Effector memory CD8-positive, alpha-beta T cell (primary cell): ENCODE measurements around the gene OLFML3.

Experiments used
- ATAC-seq: fragments of 150-1000 bp; cut with Tn5 transposase; replicated peaks from 2 replicates; pipeline ENCODE4 v1.10.0; 2021; ENCODE audit warnings: mild to moderate bottlenecking, moderate library complexity
- DNase-seq, 3 experiments: peaks; one replicate each; pipeline ENCODE4 v3.0.0; 2021
- H3K27ac Mint-ChIP-seq, 2 donors: one replicate each; pipeline ENCODE4 v1.8.0; 2022; ENCODE audit warnings: mild to moderate bottlenecking in 2 of 2, mixed read lengths in 2 of 2, moderate library complexity in 2 of 2
- H3K27me3 Mint-ChIP-seq, 2 donors: one replicate each; pipeline ENCODE4 v1.8.0; 2022; ENCODE audit warnings: mixed read lengths in 2 of 2
- H3K36me3 Mint-ChIP-seq: one replicate; pipeline ENCODE4 v1.8.0; 2022; ENCODE audit warnings: mild to moderate bottlenecking, moderate library complexity, mixed read lengths; ENCODE audit not compliant: insufficient read depth
- H3K4me1 Mint-ChIP-seq, 2 donors: one replicate each; pipeline ENCODE4 v1.8.0; 2022; ENCODE audit warnings: low read depth in 2 of 2, mixed read lengths in 2 of 2
- H3K4me3 Mint-ChIP-seq, 2 donors: one replicate each; pipeline ENCODE4 v1.8.0; 2022; ENCODE audit warnings: mild to moderate bottlenecking in 2 of 2, mixed read lengths in 2 of 2, moderate library complexity in 2 of 2
- H3K9me3 Mint-ChIP-seq, 2 donors: one replicate each; pipeline ENCODE4 v1.8.0; 2022; ENCODE audit warnings: mixed read lengths in 2 of 2
- total RNA-seq, 9 experiments: gene quantifications; one replicate each; lab custom pipeline; 2026; lab: John Stamatoyannopoulos, UW

Gene OLFML3, protein sequence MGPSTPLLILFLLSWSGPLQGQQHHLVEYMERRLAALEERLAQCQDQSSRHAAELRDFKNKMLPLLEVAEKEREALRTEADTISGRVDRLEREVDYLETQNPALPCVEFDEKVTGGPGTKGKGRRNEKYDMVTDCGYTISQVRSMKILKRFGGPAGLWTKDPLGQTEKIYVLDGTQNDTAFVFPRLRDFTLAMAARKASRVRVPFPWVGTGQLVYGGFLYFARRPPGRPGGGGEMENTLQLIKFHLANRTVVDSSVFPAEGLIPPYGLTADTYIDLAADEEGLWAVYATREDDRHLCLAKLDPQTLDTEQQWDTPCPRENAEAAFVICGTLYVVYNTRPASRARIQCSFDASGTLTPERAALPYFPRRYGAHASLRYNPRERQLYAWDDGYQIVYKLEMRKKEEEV
- total RNA-seq, result 0.17 to 4.7 (median 0.36) reads per million in 9 experiments

DNA sequence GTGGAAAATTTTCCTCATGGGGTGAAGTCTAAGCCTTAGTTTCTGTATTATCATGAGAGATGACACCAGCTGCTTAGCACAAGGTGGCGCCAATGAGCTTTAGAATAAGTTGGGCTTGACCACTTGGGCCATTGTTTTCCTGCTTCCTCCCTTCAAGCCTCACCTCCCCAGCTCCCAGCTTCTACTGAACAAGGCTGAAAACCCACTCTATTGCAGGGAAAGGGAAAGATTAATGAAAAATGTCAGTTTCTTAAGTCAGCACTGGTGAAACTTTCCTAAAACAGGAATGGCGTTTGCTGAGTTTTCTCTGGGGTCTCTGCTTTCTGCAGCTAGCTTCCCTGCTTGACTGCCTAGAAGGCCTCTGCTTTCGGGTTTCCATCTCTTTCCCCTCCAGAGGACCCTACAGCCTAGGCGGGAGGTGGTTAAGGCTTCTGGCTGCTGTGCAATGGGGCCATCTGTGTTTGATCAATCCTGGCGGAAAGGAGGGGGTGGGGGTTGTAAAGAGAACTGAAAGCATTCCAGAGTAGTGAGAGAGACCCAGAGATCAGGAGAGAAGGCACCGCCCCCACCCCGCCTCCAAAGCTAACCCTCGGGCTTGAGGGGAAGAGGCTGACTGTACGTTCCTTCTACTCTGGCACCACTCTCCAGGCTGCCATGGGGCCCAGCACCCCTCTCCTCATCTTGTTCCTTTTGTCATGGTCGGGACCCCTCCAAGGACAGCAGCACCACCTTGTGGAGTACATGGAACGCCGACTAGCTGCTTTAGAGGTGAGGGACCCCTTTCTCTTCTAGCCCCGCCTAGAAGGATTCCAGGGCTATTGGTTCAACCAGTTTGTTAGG, at the start of gene OLFML3:
OLFML3 (plus strand) TSS at position 612 of the 840 bp plus-strand sequence; CDS start at position 655, 43 bp downstream.
- no peak within 1 kb of the TSS for H3K4me3 Mint-ChIP-seq
- ATAC-seq, result peak; percentile 33
- H3K9me3 Mint-ChIP-seq, result no peaks in the 10 kb centered on the region
- H3K27me3 Mint-ChIP-seq, result no peaks in the 10 kb centered on the region
- peak within 1 kb of the TSS; percentile 39 to 84 for H3K27ac Mint-ChIP-seq
- H3K36me3 Mint-ChIP-seq, result peaks cover 33% of the 10 kb centered on the region
- H3K4me1 Mint-ChIP-seq, result peaks cover 22 to 35% of the 10 kb centered on the region in 2 donors
- peak; percentile 30 to 40 (median 32) for DNase-seq

GRCh38 chr1:113929750-113930498, 49.4 kb upstream of the OLFML3 start:
- Mint-ChIP-seq H3K36me3 (peaks cover 64% of the 10 kb centered on the region), H3K27ac (peak overlapping the region; percentile 99 to 100), H3K4me3 (peak overlapping the region; percentile 92 to 93), H3K4me1 (peaks cover 43 to 56% of the 10 kb centered on the region in 2 donors), H3K9me3 (no peaks in the 10 kb centered on the region), H3K27me3 (no peaks in the 10 kb centered on the region)
- DNase-seq, result peak; percentile 81 to 83 (median 83)
- peak; percentile 49 for ATAC-seq

GRCh38 chr1:113930499-113931161, 48.6 kb upstream of the OLFML3 start:
- ATAC-seq (peak; percentile 58), DNase-seq (peak; percentile 70 to 79 (median 76))
- no peaks in the 10 kb centered on the region for H3K9me3 Mint-ChIP-seq
- peaks cover 71% of the 10 kb centered on the region for H3K36me3 Mint-ChIP-seq
- H3K4me1 Mint-ChIP-seq, result peaks cover 43 to 61% of the 10 kb centered on the region in 2 donors
- H3K27me3 Mint-ChIP-seq, result no peaks in the 10 kb centered on the region
- H3K4me3 Mint-ChIP-seq, result peak overlapping the region; percentile 92 to 93
- peak overlapping the region; percentile 99 to 100 for H3K27ac Mint-ChIP-seq

GRCh38 chr1:113931451-113931851, 47.8 kb upstream of the OLFML3 start:
- Mint-ChIP-seq H3K36me3 (peaks cover 78% of the 10 kb centered on the region), H3K4me1 (peaks cover 46 to 67% of the 10 kb centered on the region in 2 donors), H3K27me3 (no peaks in the 10 kb centered on the region), H3K4me3 (peak overlapping the region; percentile 92 to 93), H3K27ac (peak overlapping the region; percentile 99 to 100), H3K9me3 (no peaks in the 10 kb centered on the region)
- DNase-seq (no peak), ATAC-seq (no peak)

GRCh38 chr1:113934006-113934405, 45.3 kb upstream of the OLFML3 start:
- ATAC-seq (no peak), DNase-seq (no peak)
- peak overlapping the region; percentile 21 to 100 for H3K27ac Mint-ChIP-seq
- H3K9me3 Mint-ChIP-seq, result no peaks in the 10 kb centered on the region
- H3K27me3 Mint-ChIP-seq, result no peaks in the 10 kb centered on the region
- H3K36me3 Mint-ChIP-seq, result peaks cover 65% of the 10 kb centered on the region
- peaks cover 50 to 74% of the 10 kb centered on the region in 2 donors for H3K4me1 Mint-ChIP-seq
- H3K4me3 Mint-ChIP-seq, result peak overlapping the region; percentile 92 to 93

- DNase-seq (no peak), ATAC-seq (no peak)
- H3K27ac Mint-ChIP-seq, result peak overlapping the region in 1 of 2 donors; percentile 100
- peak overlapping the region in 1 of 2 donors; percentile 92 for H3K4me3 Mint-ChIP-seq
- H3K4me1 Mint-ChIP-seq, result peaks cover 55 to 80% of the 10 kb centered on the region in 2 donors
- H3K9me3 Mint-ChIP-seq, result no peaks in the 10 kb centered on the region
- H3K36me3 Mint-ChIP-seq, result peaks cover 64% of the 10 kb centered on the region
- H3K27me3 Mint-ChIP-seq, result no peaks in the 10 kb centered on the region
Measured at GRCh38 chr1:113934511-113935055, 44.7 kb upstream of the OLFML3 start.

DNA sequence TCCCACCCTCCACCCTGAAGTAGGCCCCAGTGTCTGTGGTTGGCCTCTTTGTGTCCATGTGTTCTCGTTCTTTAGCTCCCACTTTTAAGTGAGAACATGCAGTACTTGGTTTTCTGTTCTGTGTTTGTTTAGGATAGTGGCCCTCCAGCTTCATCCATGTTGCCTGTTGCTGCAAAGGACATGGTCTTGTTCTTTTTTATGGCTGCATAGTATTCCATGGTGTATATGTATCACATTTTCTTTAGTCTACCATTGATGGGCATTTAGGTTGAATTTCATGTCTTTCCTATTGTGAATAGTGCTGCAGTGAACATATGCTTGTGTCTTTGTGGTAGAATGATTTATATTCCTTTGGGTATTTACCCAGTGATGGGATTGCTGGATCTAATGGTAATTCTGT, 44.1 kb upstream of the OLFML3 start:
- Mint-ChIP-seq H3K27ac (peak overlapping the region; percentile 24 to 44), H3K4me3 (peak overlapping the region in 1 of 2 donors; percentile 56)
- DNase-seq, result no peak

DNA sequence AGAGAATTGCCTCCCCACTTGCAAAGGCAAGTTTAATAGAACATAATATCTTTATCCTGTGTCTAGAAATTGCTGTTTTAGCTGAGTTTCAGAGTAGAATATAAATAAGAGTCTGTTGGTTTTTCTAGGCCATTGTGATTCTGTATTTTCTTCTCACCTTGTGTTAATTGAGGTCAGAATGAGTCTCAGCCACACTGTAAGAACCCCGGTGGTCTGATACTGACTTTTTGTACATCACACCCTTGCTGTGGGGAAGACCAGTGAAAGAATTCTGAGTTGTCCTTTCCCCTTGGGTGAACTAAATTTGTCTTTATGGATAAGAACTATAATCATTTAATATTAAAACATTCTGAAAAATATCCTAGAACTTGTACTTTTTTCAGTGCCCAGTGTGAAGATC, 43.3 kb upstream of the OLFML3 start:
- Mint-ChIP-seq H3K4me3 (peak overlapping the region; percentile 35 to 56), H3K27me3 (no peaks in the 10 kb centered on the region), H3K9me3 (no peaks in the 10 kb centered on the region), H3K4me1 (peaks cover 58 to 83% of the 10 kb centered on the region in 2 donors), H3K27ac (peak overlapping the region; percentile 24 to 44), H3K36me3 (peaks cover 62% of the 10 kb centered on the region)
- DNase-seq (peak in 1 of 3 experiments; percentile 23), ATAC-seq (peak; percentile 57)

More for the DNA sequence above, 44.1 kb upstream of the OLFML3 start:
- H3K27me3 Mint-ChIP-seq, result no peaks in the 10 kb centered on the region
- H3K4me1 Mint-ChIP-seq, result peaks cover 58 to 83% of the 10 kb centered on the region in 2 donors
- ATAC-seq, result no peak
- no peaks in the 10 kb centered on the region for H3K9me3 Mint-ChIP-seq
- H3K36me3 Mint-ChIP-seq, result peaks cover 62% of the 10 kb centered on the region

- no peak for ATAC-seq
- H3K36me3 Mint-ChIP-seq, result peaks cover 61% of the 10 kb centered on the region
- no peaks in the 10 kb centered on the region for H3K9me3 Mint-ChIP-seq
- peak overlapping the region; percentile 48 to 79 for H3K4me3 Mint-ChIP-seq
- peak overlapping the region; percentile 1 to 87 for H3K27ac Mint-ChIP-seq
- peaks cover 52 to 76% of the 10 kb centered on the region in 2 donors for H3K4me1 Mint-ChIP-seq
- H3K27me3 Mint-ChIP-seq, result no peaks in the 10 kb centered on the region
- no peak for DNase-seq
Measured at GRCh38 chr1:113937146-113937545, 42.1 kb upstream of the OLFML3 start.

GRCh38 chr1:113938192-113938591, 41.1 kb upstream of the OLFML3 start:
- DNase-seq, result no peak
- no peak for ATAC-seq
- Mint-ChIP-seq H3K9me3 (no peaks in the 10 kb centered on the region), H3K4me1 (peaks cover 47 to 75% of the 10 kb centered on the region in 2 donors), H3K4me3 (peak overlapping the region; percentile 48 to 79), H3K27ac (peak overlapping the region; percentile 33 to 87), H3K27me3 (no peaks in the 10 kb centered on the region), H3K36me3 (peaks cover 61% of the 10 kb centered on the region)

- Mint-ChIP-seq H3K36me3 (peaks cover 67% of the 10 kb centered on the region), H3K27ac (peak overlapping the region; percentile 78 to 95), H3K9me3 (no peaks in the 10 kb centered on the region), H3K4me3 (peak overlapping the region; percentile 75 to 79), H3K27me3 (no peaks in the 10 kb centered on the region), H3K4me1 (peaks cover 49 to 68% of the 10 kb centered on the region in 2 donors)
- ATAC-seq, result peak; percentile 78
- DNase-seq, result peak; percentile 43 to 52 (median 52)
Measured at GRCh38 chr1:113940365-113941244, 38.7 kb upstream of the OLFML3 start.
